Stimulated activated naive CD4-positive, alpha-beta T cell (primary cell): ENCODE measurements around the gene SLC41A3.
"Not testable (repeated sequence)": the region's sequence is repeated elsewhere in the genome, so short reads cannot be mapped to it uniquely, and the experiment has no call there.

ENCODE experiments used
- DNase-seq, 6 experiments: peaks; one replicate each; lab custom pipeline; 2025; lab: John Stamatoyannopoulos, UW

SLC41A3 gene

DNA sequence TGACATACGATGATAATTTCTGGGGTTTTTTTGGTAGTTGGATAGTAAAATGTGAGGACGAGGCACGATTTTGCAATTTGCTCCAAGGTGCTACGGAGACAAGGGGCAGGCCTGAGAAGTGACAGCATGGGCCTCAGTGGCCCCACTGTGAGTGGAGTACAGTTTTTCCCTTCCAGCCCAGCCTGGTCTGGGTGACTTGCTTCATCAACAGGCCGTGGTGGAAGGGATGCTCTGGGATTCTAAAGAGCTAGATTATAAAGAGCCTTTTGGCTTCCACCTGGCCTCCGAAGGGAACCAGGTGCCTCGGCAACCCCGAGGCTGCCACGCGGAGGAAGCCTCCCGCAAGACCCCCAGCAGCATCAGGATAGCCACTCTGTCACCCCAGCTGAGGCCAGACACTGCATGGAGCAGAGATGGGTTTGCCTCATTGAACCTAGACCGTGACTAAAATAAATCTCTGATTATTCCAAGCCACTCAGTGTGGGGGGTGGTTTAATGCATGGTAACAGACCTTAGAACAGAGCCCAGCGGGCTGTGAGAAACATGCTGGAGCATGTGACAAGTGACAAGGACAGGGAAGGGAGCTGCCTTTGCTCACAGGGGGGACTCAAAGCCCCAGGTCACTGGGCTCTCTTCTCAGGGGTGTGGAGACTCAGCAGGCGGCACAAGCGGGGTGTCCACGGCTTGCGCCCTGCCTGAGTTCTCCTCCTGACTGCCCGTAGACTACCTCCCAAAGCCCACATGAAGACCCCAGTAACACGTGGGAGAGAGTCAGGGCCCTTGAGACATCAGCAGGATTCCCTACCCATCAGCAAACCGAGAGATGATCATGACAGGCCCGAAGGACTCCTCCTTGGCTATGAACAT lies 22.6 kb upstream of the SLC41A3 start:
- DNase-seq: no peak

GRCh38 chr3:126105691-126106187 lies 21.8 kb upstream of the SLC41A3 start:
- no peak for DNase-seq

DNA sequence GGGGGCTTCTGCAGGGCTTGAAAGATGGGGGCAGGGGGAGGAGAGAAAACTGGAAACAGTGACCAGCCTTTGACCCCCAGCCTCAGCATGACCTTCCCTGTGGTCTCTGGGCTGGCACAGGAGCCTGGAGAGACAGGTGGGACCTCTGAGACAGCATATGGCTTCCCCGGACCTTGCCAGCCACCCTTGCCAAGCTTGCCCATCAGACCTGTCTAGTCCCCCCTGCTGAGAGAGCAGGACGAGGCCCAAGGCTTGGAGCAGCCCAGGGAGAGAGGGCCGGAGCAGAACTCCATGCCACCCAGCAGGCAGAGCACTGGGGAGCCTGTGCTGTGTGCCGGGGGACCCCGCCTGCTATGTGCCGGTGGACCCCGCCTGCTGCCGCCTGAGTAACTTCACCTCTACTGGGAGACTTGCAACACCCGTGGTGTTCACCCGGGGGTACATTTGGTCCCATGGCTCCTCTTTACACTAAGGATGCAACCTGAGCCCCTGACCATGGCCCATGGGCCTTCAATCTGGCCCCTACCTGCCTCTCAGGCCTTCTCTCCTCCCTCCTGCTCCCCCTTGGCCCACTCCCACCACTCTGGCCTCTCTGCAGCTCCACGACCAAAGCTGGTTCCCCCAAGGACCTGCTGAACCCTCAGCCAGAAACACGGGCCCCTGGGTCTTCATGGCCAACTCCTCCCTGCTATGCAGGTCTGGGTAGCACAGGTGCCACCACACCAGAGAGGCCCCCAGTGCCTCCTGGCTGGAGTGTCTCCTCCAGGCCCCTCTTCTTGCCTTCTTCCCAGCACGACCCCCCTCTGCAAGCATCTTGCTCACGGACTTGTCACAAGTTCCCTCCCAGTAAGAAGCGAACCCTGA lies 21.1 kb upstream of the SLC41A3 start:
- no peak for DNase-seq

GRCh38 chr3:126104028-126104635 lies 20.2 kb upstream of the SLC41A3 start:
- DNase-seq: no peak

DNA sequence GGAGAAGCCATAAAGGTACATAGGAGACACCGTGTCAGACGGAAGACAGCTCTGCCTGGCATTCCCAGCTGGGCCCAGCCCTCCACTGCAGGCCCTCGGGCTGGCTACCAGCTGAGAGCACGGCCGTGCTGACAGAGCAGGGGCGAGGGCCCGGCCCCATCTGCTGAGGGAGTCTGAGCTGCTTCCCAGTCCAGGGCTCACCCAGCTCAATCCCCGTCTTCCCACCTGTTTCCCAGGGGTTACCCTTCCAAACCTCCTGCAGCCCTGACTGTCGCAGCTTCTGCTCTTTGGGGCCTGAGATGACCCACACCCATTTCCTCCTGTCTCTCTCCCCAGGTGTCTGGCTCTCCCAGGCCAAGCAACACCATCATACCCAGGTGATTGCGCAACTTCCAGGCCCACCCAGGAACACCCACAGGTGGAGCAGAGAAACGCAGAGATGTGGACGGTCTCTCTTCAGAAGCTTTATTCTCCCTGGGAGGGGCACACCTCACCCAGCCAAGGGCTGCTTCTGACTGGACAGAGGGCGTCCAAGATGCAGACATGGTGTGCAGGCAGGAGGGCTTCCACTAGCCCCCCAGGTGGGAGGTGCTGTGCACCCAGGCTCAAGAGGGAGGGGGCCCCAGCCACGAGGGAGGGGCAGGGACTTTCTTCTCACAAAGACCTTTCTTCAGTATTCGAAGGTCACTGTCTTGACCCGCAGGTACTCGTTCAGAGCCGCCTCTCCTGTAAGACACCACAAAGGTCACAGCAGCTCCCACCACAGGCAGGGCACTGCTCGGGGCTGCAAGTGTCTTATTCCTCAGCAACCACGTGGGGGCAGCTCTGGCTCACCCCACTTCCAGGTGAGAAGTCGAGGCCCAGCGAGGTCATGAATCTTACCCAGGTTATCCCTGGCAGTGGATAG lies 19.4 kb upstream of the SLC41A3 start:
- no peak for DNase-seq

- no peak for DNase-seq
Observed at GRCh38 chr3:126102530-126102951, 18.6 kb upstream of the SLC41A3 start.

- no peak for DNase-seq
Observed at GRCh38 chr3:126102011-126102410, 18.1 kb upstream of the SLC41A3 start.

- DNase-seq: no peak
Observed at GRCh38 chr3:126101521-126101982, 17.6 kb upstream of the SLC41A3 start.

GRCh38 chr3:126100634-126101301 lies 16.8 kb upstream of the SLC41A3 start:
- DNase-seq: no peak

GRCh38 chr3:126100269-126100633 lies 16.3 kb upstream of the SLC41A3 start:
- DNase-seq: no peak

- no peak for DNase-seq
Observed at GRCh38 chr3:126098391-126098858, 14.5 kb upstream of the SLC41A3 start.

GRCh38 chr3:126097801-126098200 lies 13.9 kb upstream of the SLC41A3 start:
- DNase-seq: no peak

DNA sequence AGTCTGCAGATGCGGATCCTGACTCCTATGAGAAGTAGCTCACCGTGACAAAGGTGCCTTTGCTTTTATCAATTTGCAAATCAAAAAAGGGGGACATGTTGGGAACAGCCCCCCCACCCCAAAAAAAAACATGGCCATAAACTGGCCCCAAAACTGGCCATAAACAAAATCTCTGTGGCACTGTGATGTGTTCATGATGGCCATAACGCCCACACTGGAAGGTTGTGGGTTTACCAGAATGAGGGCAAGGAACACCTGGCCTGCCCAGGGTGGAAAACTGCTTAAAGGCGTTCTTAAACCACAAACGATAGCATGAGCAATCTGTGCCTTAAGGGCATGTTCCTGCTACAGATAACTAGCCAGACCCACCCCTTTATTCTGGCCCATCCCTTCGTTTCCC lies 12.3 kb upstream of the SLC41A3 start:
- DNase-seq: not testable (repeated sequence)

DNA sequence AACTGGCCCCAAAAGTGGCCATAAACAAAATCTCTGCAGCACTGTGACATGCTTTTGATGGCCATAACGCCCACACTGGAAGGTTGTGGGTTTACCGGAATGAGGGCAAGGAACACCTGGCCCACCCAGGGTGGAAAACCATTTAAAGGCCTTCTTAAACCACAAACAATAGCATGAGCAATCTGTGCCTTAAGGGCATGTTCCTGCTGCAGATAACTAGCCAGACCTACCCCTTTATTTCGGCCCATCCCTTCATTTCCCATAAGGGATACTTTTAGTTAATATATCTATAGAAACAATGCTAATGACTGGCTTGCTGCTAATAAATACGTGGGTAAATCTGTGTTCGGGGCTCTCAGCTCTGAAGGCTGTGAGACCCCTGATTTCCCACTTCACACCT lies 8.2 kb upstream of the SLC41A3 start:
- DNase-seq: not testable (repeated sequence)

- DNase-seq: no peak
Observed at GRCh38 chr3:126087552-126088175, 3.7 kb upstream of the SLC41A3 start.

DNA sequence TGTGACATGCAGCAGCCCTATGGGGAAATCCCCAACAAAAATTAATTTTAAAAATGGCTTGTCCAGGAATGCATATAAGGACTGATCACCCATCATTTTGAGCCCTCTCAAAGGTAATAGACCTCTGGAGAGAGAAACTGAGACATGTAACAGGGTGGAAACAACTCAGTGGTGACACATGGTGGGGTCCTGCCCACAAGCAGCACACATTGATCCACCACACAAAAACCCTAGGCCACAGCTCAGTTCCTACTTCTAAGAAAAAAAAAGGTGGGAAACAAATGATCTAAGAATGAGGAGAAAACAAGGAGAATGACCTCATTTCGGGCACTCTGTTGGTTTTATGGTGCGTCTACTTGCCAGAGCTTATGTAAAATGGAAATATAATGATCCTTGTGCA lies 1.9 kb upstream of the SLC41A3 start:
- no peak for DNase-seq

GRCh38 chr3:126085276-126085675 lies 1.4 kb upstream of the SLC41A3 start:
- DNase-seq: no peak

- no peak for DNase-seq
Observed at GRCh38 chr3:126084768-126085180, 850 bp upstream of the SLC41A3 start.

DNA sequence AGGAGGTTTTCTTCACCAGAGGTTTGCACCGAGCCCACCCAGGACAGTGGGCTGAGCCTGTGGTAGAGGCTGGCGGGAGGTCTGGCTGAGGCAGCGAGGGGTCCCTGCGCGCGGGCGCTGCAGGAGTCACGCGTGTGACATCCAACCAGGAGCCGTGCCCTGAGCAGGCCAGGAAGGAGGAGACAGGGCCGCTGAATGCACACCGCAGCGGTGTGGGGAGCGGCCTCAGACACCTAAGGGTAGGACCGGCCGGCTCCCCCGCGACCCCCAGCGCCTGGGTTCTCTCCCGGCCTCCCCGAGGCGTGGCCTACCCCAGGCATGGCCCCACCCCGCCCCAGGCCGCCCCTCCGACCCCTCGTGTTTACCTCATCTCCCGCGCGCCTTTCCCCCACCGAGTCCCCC lies 412 bp downstream of the SLC41A3 start:
- peak in 4 of 6 experiments; percentile 42 to 60 (median 53) for DNase-seq

GRCh38 chr3:126083138-126083445 lies 832 bp downstream of the SLC41A3 start:
- DNase-seq: peak in 1 of 6 experiments; percentile 21
